HG03064 (cell line): ENCODE results near the gene WNT11.
"Not testable (repeated sequence)": the region's sequence is repeated elsewhere in the genome, so short reads cannot be mapped to it uniquely, and the experiment has no call there.

ENCODE experiments used
- ATAC-seq: cut with Tn5 transposase; IDR thresholded peaks from one replicate; pipeline ENCODE4 v1.9.1; 2021; ENCODE audit warnings: low read depth; ENCODE audit not compliant: unreplicated experiment

WNT11 gene

GRCh38 chr11:76205252-76206076 is 838 bp downstream of the WNT11 start:
- no peak for ATAC-seq

GRCh38 chr11:76203937-76204336 is 2.4 kb downstream of the WNT11 start:
- no peak for ATAC-seq

GRCh38 chr11:76203131-76203925 is 3.0 kb downstream of the WNT11 start:
- no peak for ATAC-seq

- no peak for ATAC-seq
These were observed 4.5 kb downstream of the WNT11 start for GRCh38 chr11:76201672-76202412.

- no peak for ATAC-seq
These were observed 5.2 kb downstream of the WNT11 start for GRCh38 chr11:76201056-76201455.

- ATAC-seq: no peak
These were observed 6.0 kb downstream of the WNT11 start for GRCh38 chr11:76200006-76200940.

- ATAC-seq: not testable (repeated sequence)
These were observed 7.6 kb downstream of the WNT11 start for GRCh38 chr11:76198691-76199090.

- no peak for ATAC-seq
These were observed 8.2 kb downstream of the WNT11 start for GRCh38 chr11:76197941-76198640.

- ATAC-seq: no peak
These were observed 9.0 kb downstream of the WNT11 start for GRCh38 chr11:76197332-76197731.

- ATAC-seq: no peak
These were observed 9.5 kb downstream of the WNT11 start for GRCh38 chr11:76196849-76197248.

- no peak for ATAC-seq
These were observed 11.2 kb downstream of the WNT11 start for GRCh38 chr11:76194872-76195668.

GRCh38 chr11:76193219-76193618 is 13.1 kb downstream of the WNT11 start:
- no peak for ATAC-seq

- no peak for ATAC-seq
These were observed 15.9 kb downstream of the WNT11 start for GRCh38 chr11:76190376-76190775.

GRCh38 chr11:76189682-76190081 is 16.6 kb downstream of the WNT11 start:
- no peak for ATAC-seq

- ATAC-seq: no peak
These were observed 17.4 kb downstream of the WNT11 start for GRCh38 chr11:76188873-76189272.

- no peak for ATAC-seq
These were observed 19.5 kb downstream of the WNT11 start for GRCh38 chr11:76186776-76187279.

GRCh38 chr11:76185931-76186401 is 20.3 kb downstream of the WNT11 start:
- ATAC-seq: no peak

GRCh38 chr11:76185511-76185910 is 20.8 kb downstream of the WNT11 start:
- no peak for ATAC-seq
